NCI-H82 treated with DMSO at 0.1 percent for 48 hours (cell line): Measurements from ENCODE around the gene TMEM82.

Experiments used
- DNase-seq: peaks from one replicate; lab custom pipeline; 2025; ENCODE audit not compliant: unreplicated experiment; lab: John Stamatoyannopoulos, UW

TMEM82 gene

GRCh38 chr1:15755021-15755645 lies 12.8 kb downstream of the TMEM82 start:
- no peak for DNase-seq

GRCh38 chr1:15755646-15756040 lies 13.3 kb downstream of the TMEM82 start:
- DNase-seq, result no peak

GRCh38 chr1:15756143-15757015 lies 14.1 kb downstream of the TMEM82 start:
- DNase-seq, result no peak

GRCh38 chr1:15757016-15757543 lies 14.8 kb downstream of the TMEM82 start:
- DNase-seq, result no peak

GRCh38 chr1:15757575-15758342 lies 15.5 kb downstream of the TMEM82 start:
- no peak for DNase-seq

- DNase-seq, result no peak
Observed at GRCh38 chr1:15758343-15758931, 16.1 kb downstream of the TMEM82 start, which contains the start of gene FBLIM1. Gene FBLIM1 (plus strand): TSS chr1:15758795. CDS start chr1:15764984, 6,189 bp downstream.

- DNase-seq, result no peak
Observed at GRCh38 chr1:15758953-15759661, 16.8 kb downstream of the TMEM82 start.

- DNase-seq, result no peak
Observed at GRCh38 chr1:15760520-15761211, 18.4 kb downstream of the TMEM82 start.

- DNase-seq, result no peak
Observed at GRCh38 chr1:15761366-15762128, 19.2 kb downstream of the TMEM82 start.

GRCh38 chr1:15762546-15762945 lies 20.2 kb downstream of the TMEM82 start:
- no peak for DNase-seq

GRCh38 chr1:15764269-15764764 lies 22.0 kb downstream of the TMEM82 start:
- no peak for DNase-seq

GRCh38 chr1:15764890-15765289 lies 22.6 kb downstream of the TMEM82 start:
- DNase-seq, result no peak

GRCh38 chr1:15765495-15766194 lies 23.3 kb downstream of the TMEM82 start:
- no peak for DNase-seq

- no peak for DNase-seq
Observed at GRCh38 chr1:15767941-15768340, 25.6 kb downstream of the TMEM82 start.

GRCh38 chr1:15768388-15768787 lies 26.1 kb downstream of the TMEM82 start:
- DNase-seq, result no peak

- DNase-seq, result no peak
Observed at GRCh38 chr1:15770313-15770962, 28.1 kb downstream of the TMEM82 start.

- no peak for DNase-seq
Observed at GRCh38 chr1:15771836-15772515, 29.7 kb downstream of the TMEM82 start.
